H9 (cell line): ENCODE measurements around the gene SZT2. TPM values are rescaled to one million over a fixed set of nuclear protein-coding genes. Genes with fewer than 3 reads are reported as not detected.

ENCODE experiments used
- DNase-seq: peaks from one replicate; pipeline ENCODE4 v3.0.0-alpha.2; 2017
- H2AFZ ChIP-seq: one replicate; pipeline ENCODE4 v1.6.1; 2013; ENCODE audit warnings: mild to moderate bottlenecking, low read length, control low read depth, moderate library complexity
- H2AK5ac ChIP-seq: 2 replicates; pipeline ENCODE4 v1.6.1; 2013; ENCODE audit warnings: low read length, control low read depth, mixed read lengths; ENCODE audit not compliant: insufficient read length
- H2BK120ac ChIP-seq: one replicate; pipeline ENCODE4 v1.6.1; 2013; ENCODE audit warnings: low read depth, mild to moderate bottlenecking, low read length, control low read depth, inconsistent platforms; ENCODE audit not compliant: poor library complexity, severe bottlenecking
- H2BK12ac ChIP-seq: 2 replicates; pipeline ENCODE4 v1.6.1; 2013; ENCODE audit warnings: low read length, control low read depth, mixed read lengths, low read depth; ENCODE audit not compliant: insufficient read length
- H2BK15ac ChIP-seq: 2 replicates; pipeline ENCODE4 v1.6.1; 2013; ENCODE audit warnings: low read depth, low read length, control low read depth
- H2BK20ac ChIP-seq: one replicate; pipeline ENCODE4 v1.6.1; 2013; ENCODE audit warnings: low read depth, mild to moderate bottlenecking, low read length, control low read depth, inconsistent platforms; ENCODE audit not compliant: poor library complexity, severe bottlenecking
- H2BK5ac ChIP-seq: 2 replicates; pipeline ENCODE4 v1.6.1; 2013; ENCODE audit warnings: low read length, control low read depth, mixed read lengths; ENCODE audit not compliant: insufficient read length
- H3K14ac ChIP-seq: 2 replicates; pipeline ENCODE4 v1.6.1; 2013; ENCODE audit warnings: low read length, control low read depth; ENCODE audit not compliant: insufficient read depth
- H3K18ac ChIP-seq: 2 replicates; pipeline ENCODE4 v1.6.1; 2013; ENCODE audit warnings: low read depth, mild to moderate bottlenecking, mixed read lengths, low read length, control low read depth; ENCODE audit not compliant: insufficient read length
- H3K23ac ChIP-seq: 2 replicates; pipeline ENCODE4 v1.6.1; 2013; ENCODE audit warnings: low read length, control low read depth, mixed read lengths, low read depth; ENCODE audit not compliant: insufficient read length
- H3K23me2 ChIP-seq: 2 replicates; pipeline ENCODE4 v1.6.1; 2013; ENCODE audit warnings: low read depth, mild to moderate bottlenecking, mixed read lengths, low read length, control low read depth; ENCODE audit not compliant: insufficient read length, poor library complexity, severe bottlenecking
- H3K27ac ChIP-seq: 2 replicates; pipeline ENCODE4 v1.5.1; 2013; ENCODE audit warnings: low read length, control low read depth, mixed read lengths, low read depth; ENCODE audit not compliant: insufficient read length
- H3K27me3 ChIP-seq: 2 replicates; pipeline ENCODE4 v1.6.1; 2013; ENCODE audit warnings: low read length, control low read depth, inconsistent platforms; ENCODE audit not compliant: insufficient read depth
- H3K4ac ChIP-seq: 2 replicates; pipeline ENCODE4 v1.6.1; 2013; ENCODE audit warnings: low read depth, mild to moderate bottlenecking, control low read depth, inconsistent platforms, low read length, moderate library complexity
- H3K4me1 ChIP-seq: 2 replicates; pipeline ENCODE4 v1.6.1; 2013; ENCODE audit warnings: low read length, control low read depth, inconsistent platforms; ENCODE audit not compliant: insufficient read depth
- H3K4me2 ChIP-seq: 2 replicates; pipeline ENCODE4 v1.6.1; 2013; ENCODE audit warnings: low read length, control low read depth, mixed read lengths; ENCODE audit not compliant: insufficient read length, insufficient read depth
- H3K56ac ChIP-seq: 2 replicates; pipeline ENCODE4 v1.6.1; 2013; ENCODE audit warnings: low read depth, mild to moderate bottlenecking, mixed read lengths, low read length, control low read depth; ENCODE audit not compliant: insufficient read length
- H3K79me1 ChIP-seq: 2 replicates; pipeline ENCODE4 v1.6.1; 2013; ENCODE audit warnings: low read depth, mild to moderate bottlenecking, moderate library complexity, low read length, control low read depth, inconsistent platforms; ENCODE audit not compliant: insufficient read depth, poor library complexity, severe bottlenecking
- H3K79me2 ChIP-seq: 2 replicates; pipeline ENCODE4 v1.6.1; 2013; ENCODE audit warnings: low read length, control low read depth, inconsistent platforms; ENCODE audit not compliant: insufficient read depth
- H3K9ac ChIP-seq: 2 replicates; pipeline ENCODE4 v1.6.1; 2013; ENCODE audit warnings: low read length, control low read depth, mixed read lengths; ENCODE audit not compliant: insufficient read length; ENCODE audit errors: extremely low read depth
- H3K9me3 ChIP-seq: one replicate; pipeline ENCODE4 v1.6.1; 2013; ENCODE audit warnings: low read depth, low read length, inconsistent platforms; ENCODE audit not compliant: control insufficient read depth
- H3T11ph ChIP-seq: one replicate; pipeline ENCODE4 v1.6.1; 2013; ENCODE audit warnings: mild to moderate bottlenecking, low read length, control low read depth, inconsistent platforms
- H4K20me1 ChIP-seq: one replicate; pipeline ENCODE4 v1.6.1; 2013; ENCODE audit not compliant: control insufficient read depth, insufficient read length, insufficient read depth
- H4K5ac ChIP-seq: 2 replicates; pipeline ENCODE4 v1.6.1; 2013; ENCODE audit warnings: low read depth, mild to moderate bottlenecking, mixed read lengths, low read length, control low read depth; ENCODE audit not compliant: insufficient read length
- H4K8ac ChIP-seq: replicated peaks from 2 replicates; pipeline ENCODE4 v1.6.1; 2013; ENCODE audit warnings: low read length, control low read depth, mixed read lengths, low read depth; ENCODE audit not compliant: insufficient read length
- H4K91ac ChIP-seq: 2 replicates; pipeline ENCODE4 v1.6.1; 2013; ENCODE audit warnings: low read depth, mild to moderate bottlenecking, moderate library complexity, mixed read lengths, low read length, control low read depth; ENCODE audit not compliant: insufficient read length
- H3K27ac Mint-ChIP-seq, 3 experiments: 2 replicates in 2 of 3; 3 replicates in 1 of 3; pipeline ENCODE4 v1.8.0; 2020 to 2021; ENCODE audit warnings: mixed read lengths in 3 of 3, mild to moderate bottlenecking in 1 of 3, moderate library complexity in 1 of 3
- H3K27me3 Mint-ChIP-seq: 2 replicates; pipeline ENCODE4 v1.8.0; 2021; ENCODE audit warnings: low read depth, mild to moderate bottlenecking, moderate library complexity, mixed read lengths
- H3K36me3 Mint-ChIP-seq, 3 experiments: 2 replicates in 2 of 3; 3 replicates in 1 of 3; pipeline ENCODE4 v1.8.0; 2020 to 2021; ENCODE audit warnings: low read depth in 3 of 3, mixed read lengths in 3 of 3; ENCODE audit not compliant: insufficient read depth in 1 of 3
- H3K4me1 Mint-ChIP-seq, 2 experiments: 2 replicates each; pipeline ENCODE4 v1.8.0; 2020; ENCODE audit warnings: mixed read lengths in 2 of 2
- H3K4me3 Mint-ChIP-seq, 2 experiments: 2 replicates in 1 of 2; 3 replicates in 1 of 2; pipeline ENCODE4 v1.8.0; 2020 to 2021; ENCODE audit warnings: mild to moderate bottlenecking in 2 of 2, mixed read lengths in 2 of 2, moderate library complexity in 1 of 2
- H3K9me3 Mint-ChIP-seq, 2 experiments: 2 replicates in 1 of 2; 3 replicates in 1 of 2; pipeline ENCODE4 v1.8.0; 2020; ENCODE audit warnings: mild to moderate bottlenecking in 2 of 2, mixed read lengths in 2 of 2, moderate library complexity in 1 of 2
- CTCF ChIP-seq: fragments of 200-600 bp; sonication (generic); conservative IDR thresholded peaks from 3 replicates; pipeline ENCODE4 v1.8.0; 2021; ENCODE audit warnings: antibody characterized with exemption, mild to moderate bottlenecking
- WGBS: extraction: QIAGEN DNeasy Blood & Tissue Kit; methylation state at CpG from one replicate; pipeline ENCODE4 v1.1.7; 2013; ENCODE audit warnings: missing lambda C conversion rate, low lambda C conversion rate, mixed read lengths; ENCODE audit not compliant: insufficient read length; ENCODE audit errors: extremely low coverage; 5-methylcytosine and 5-hydroxymethylcytosine counted together
- total RNA-seq: library from RNA; stranded (reverse); gene quantifications from 2 replicates; pipeline ENCODE4 v1.2.1, GENCODE V29; 2021

SZT2 gene
- total RNA-seq, 1 experiment from 2014 or later = 16.8 TPM

- no peak overlapping the region for H3K18ac ChIP-seq
- no peak for TF ChIP-seq CTCF
- no peaks in the 10 kb centered on the region; the same call in 1 of the 2 replicates for H3K4me1 ChIP-seq
- H3K23ac ChIP-seq = no peak overlapping the region
- no CpG with 5 or more reads among the region's 23 CpGs for WGBS
- H2AK5ac ChIP-seq = no peak overlapping the region
- H3K14ac ChIP-seq = no peak overlapping the region
- no peak overlapping the region for H2BK12ac ChIP-seq
- no peak overlapping the region for H4K91ac ChIP-seq
- no peak overlapping the region for H3K9ac ChIP-seq
- no peaks in the 10 kb centered on the region for H3K27me3 Mint-ChIP-seq
- no peaks in the 10 kb centered on the region for H3K9me3 ChIP-seq
- H2BK15ac ChIP-seq = no peak overlapping the region
- H4K5ac ChIP-seq = no peak overlapping the region
- H3K27ac ChIP-seq = no peak overlapping the region
- no peak overlapping the region for H4K8ac ChIP-seq
- no peaks in the 10 kb centered on the region for H3K27me3 ChIP-seq
- peaks cover 13 to 74% (median 54%) of the 10 kb centered on the region in 3 experiments; a peak in 6 of 7 replicates for H3K36me3 Mint-ChIP-seq
- H3K23me2 ChIP-seq = no peaks in the 10 kb centered on the region
- H3K9me3 Mint-ChIP-seq = no peaks in the 10 kb centered on the region
- no peak overlapping the region for H3K4me2 ChIP-seq
- H3T11ph ChIP-seq = no peak overlapping the region
- no peak for DNase-seq
- no peak overlapping the region; a peak in 1 of 5 replicates for H3K4me3 Mint-ChIP-seq
- no peak overlapping the region for H3K4ac ChIP-seq
- no peaks in the 10 kb centered on the region for H3K79me1 ChIP-seq
- no peak overlapping the region for H2BK120ac ChIP-seq
- no peak overlapping the region for H3K27ac Mint-ChIP-seq
- no peak overlapping the region for H2BK20ac ChIP-seq
- H2AFZ ChIP-seq = no peak overlapping the region
- H3K56ac ChIP-seq = no peak overlapping the region
- peaks cover 9 to 10% of the 10 kb centered on the region in 2 experiments for H3K4me1 Mint-ChIP-seq
- H4K20me1 ChIP-seq = no peaks in the 10 kb centered on the region
- no peaks in the 10 kb centered on the region for H3K79me2 ChIP-seq
- no peak overlapping the region for H2BK5ac ChIP-seq
Observed at GRCh38 chr1:43423672-43424550, 34.2 kb downstream of the SZT2 start.
